ENCODE measurements around the gene CCND3.

Gene CCND3

GRCh38 chr6:41942067-41942851, 651 bp upstream of the CCND3 start:
- DNase-seq (ENCODE audit: low read depth), result no peak
- TF ChIP-seq POLR2A (IDR thresholded peaks at IDR 0.05; ENCODE audit: extremely low read depth, insufficient read length) (no peak), MAX (IDR thresholded peaks at IDR 0.05; ENCODE audit: low read depth, low read length) (no peak), MYC (IDR thresholded peaks at IDR 0.05; ENCODE audit: low read depth, low read length) (no peak), CTCF (IDR thresholded peaks at IDR 0.05; ENCODE audit: low read depth, low read length) (no peak)
- H3K4me3 ChIP-seq (ENCODE audit: low read depth, low read length), result peak overlapping the region; percentile 67

GRCh38 chr6:41940759-41941279, 789 bp downstream of the CCND3 start:
- DNase-seq (ENCODE audit: low read depth), result peak; percentile 98
- no peak for TF ChIP-seq MAX (IDR thresholded peaks at IDR 0.05; ENCODE audit: low read depth, low read length)
- no peak for TF ChIP-seq POLR2A (IDR thresholded peaks at IDR 0.05; ENCODE audit: extremely low read depth, insufficient read length)
- no peak for TF ChIP-seq CTCF (IDR thresholded peaks at IDR 0.05; ENCODE audit: low read depth, low read length)
- no peak for TF ChIP-seq MYC (IDR thresholded peaks at IDR 0.05; ENCODE audit: low read depth, low read length)
- peak overlapping the region; percentile 97 for H3K4me3 ChIP-seq (ENCODE audit: low read depth, low read length)

GRCh38 chr6:41939848-41940758, 1.5 kb downstream of the CCND3 start:
- peak; percentile 84 for DNase-seq (ENCODE audit: low read depth)
- peak overlapping the region; percentile 97 for H3K4me3 ChIP-seq (ENCODE audit: low read depth, low read length)
- TF ChIP-seq MYC (IDR thresholded peaks at IDR 0.05; ENCODE audit: low read depth, low read length) (no peak; the same call in 1 of the 2 replicates), POLR2A (IDR thresholded peaks at IDR 0.05; ENCODE audit: extremely low read depth, insufficient read length) (peak; percentile 12), MAX (IDR thresholded peaks at IDR 0.05; ENCODE audit: low read depth, low read length) (peak; percentile 9; the same call in 1 of the 2 replicates), CTCF (IDR thresholded peaks at IDR 0.05; ENCODE audit: low read depth, low read length) (no peak)

GRCh38 chr6:41939176-41939847, 2.3 kb downstream of the CCND3 start:
- TF ChIP-seq CTCF (IDR thresholded peaks at IDR 0.05; ENCODE audit: low read depth, low read length) (no peak), POLR2A (IDR thresholded peaks at IDR 0.05; ENCODE audit: extremely low read depth, insufficient read length) (no peak), MAX (IDR thresholded peaks at IDR 0.05; ENCODE audit: low read depth, low read length) (peak; percentile 64), MYC (IDR thresholded peaks at IDR 0.05; ENCODE audit: low read depth, low read length) (peak; percentile 51; the same call in 1 of the 2 replicates)
- H3K4me3 ChIP-seq (ENCODE audit: low read depth, low read length), result peak overlapping the region; percentile 97
- peak; percentile 99 for DNase-seq (ENCODE audit: low read depth)

- TF ChIP-seq POLR2A (IDR thresholded peaks at IDR 0.05; ENCODE audit: extremely low read depth, insufficient read length), result no peak
- TF ChIP-seq CTCF (IDR thresholded peaks at IDR 0.05; ENCODE audit: low read depth, low read length), result no peak
- TF ChIP-seq MYC (IDR thresholded peaks at IDR 0.05; ENCODE audit: low read depth, low read length), result no peak
- no peak for TF ChIP-seq MAX (IDR thresholded peaks at IDR 0.05; ENCODE audit: low read depth, low read length)
- H3K4me3 ChIP-seq (ENCODE audit: low read depth, low read length), result peak overlapping the region; percentile 97
- DNase-seq (ENCODE audit: low read depth), result no peak
Measured at GRCh38 chr6:41938590-41939175, 2.9 kb downstream of the CCND3 start.

Measured in NB4 (cell line).